Measurements from ENCODE around the gene KIF27. TPM values are rescaled to one million over a fixed set of nuclear protein-coding genes. Genes with fewer than 3 reads are reported as not detected.

The KIF27 gene
- total and polyA plus RNA-seq, 10 of the 15 experiments (the other 5 are each of a cell fraction or from before 2014, with no cell fraction given) = 0.64 to 3.3 (median 1.3) TPM

DNA sequence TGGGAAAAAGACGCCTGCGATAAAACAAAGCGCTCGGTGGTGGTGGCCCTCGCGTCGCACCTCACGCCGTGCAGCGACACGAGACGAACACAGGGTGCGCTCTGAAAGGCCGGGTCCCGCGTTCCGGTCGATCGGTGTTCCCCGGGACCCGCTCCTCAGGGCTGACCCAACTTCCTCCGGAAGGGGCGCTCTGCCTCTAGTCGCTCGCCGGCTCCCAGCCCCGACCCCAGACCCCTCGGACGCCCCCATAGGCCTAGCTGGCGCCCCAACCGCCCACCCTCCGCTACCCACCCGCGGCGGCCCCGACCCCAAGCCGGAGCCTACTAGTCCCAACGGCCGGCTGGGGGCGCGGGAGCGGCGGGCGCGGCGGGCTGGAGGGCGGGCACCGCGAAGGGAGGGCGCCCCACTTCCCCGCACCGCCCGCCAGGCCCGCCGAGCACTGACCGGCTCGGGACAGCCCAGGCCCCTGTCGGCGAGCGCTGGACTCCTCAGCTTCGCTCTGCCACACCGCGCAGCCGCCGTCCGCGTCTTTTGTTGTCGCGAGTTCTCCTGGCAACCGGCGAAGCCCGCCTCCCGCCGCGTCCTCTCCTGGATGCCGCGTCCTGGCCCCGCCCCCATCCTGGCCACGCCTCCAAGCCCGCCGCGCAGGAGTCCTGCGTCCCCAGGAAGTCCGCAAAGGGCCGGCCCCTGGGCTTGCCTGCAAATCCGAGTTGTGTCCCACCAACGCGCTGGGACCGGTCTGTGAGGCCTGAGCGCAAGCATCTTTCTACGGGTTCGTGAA lies at the start of gene KIF27 (continued):
- TF ChIP-seq, protein P1, sequence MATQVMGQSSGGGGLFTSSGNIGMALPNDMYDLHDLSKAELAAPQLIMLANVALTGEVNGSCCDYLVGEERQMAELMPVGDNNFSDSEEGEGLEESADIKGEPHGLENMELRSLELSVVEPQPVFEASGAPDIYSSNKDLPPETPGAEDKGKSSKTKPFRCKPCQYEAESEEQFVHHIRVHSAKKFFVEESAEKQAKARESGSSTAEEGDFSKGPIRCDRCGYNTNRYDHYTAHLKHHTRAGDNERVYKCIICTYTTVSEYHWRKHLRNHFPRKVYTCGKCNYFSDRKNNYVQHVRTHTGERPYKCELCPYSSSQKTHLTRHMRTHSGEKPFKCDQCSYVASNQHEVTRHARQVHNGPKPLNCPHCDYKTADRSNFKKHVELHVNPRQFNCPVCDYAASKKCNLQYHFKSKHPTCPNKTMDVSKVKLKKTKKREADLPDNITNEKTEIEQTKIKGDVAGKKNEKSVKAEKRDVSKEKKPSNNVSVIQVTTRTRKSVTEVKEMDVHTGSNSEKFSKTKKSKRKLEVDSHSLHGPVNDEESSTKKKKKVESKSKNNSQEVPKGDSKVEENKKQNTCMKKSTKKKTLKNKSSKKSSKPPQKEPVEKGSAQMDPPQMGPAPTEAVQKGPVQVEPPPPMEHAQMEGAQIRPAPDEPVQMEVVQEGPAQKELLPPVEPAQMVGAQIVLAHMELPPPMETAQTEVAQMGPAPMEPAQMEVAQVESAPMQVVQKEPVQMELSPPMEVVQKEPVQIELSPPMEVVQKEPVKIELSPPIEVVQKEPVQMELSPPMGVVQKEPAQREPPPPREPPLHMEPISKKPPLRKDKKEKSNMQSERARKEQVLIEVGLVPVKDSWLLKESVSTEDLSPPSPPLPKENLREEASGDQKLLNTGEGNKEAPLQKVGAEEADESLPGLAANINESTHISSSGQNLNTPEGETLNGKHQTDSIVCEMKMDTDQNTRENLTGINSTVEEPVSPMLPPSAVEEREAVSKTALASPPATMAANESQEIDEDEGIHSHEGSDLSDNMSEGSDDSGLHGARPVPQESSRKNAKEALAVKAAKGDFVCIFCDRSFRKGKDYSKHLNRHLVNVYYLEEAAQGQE (IDR thresholded peaks at IDR 0.05; ENCODE audit: low read depth, low read length) = no peak
- 0 out of 4 replicates have a peak, but pooled peaks of 1 of the 2 experiments have one; percentile 10 for TF ChIP-seq IKZF2 (IDR thresholded peaks at IDR 0.05)
- TF ChIP-seq NFXL1 (IDR thresholded peaks at IDR 0.05; ENCODE audit: borderline replicate concordance) = no peak
- peak; percentile 79 for TF ChIP-seq BMI1 (IDR thresholded peaks at IDR 0.05; ENCODE audit: borderline replicate concordance)
- TF ChIP-seq, protein P2, sequence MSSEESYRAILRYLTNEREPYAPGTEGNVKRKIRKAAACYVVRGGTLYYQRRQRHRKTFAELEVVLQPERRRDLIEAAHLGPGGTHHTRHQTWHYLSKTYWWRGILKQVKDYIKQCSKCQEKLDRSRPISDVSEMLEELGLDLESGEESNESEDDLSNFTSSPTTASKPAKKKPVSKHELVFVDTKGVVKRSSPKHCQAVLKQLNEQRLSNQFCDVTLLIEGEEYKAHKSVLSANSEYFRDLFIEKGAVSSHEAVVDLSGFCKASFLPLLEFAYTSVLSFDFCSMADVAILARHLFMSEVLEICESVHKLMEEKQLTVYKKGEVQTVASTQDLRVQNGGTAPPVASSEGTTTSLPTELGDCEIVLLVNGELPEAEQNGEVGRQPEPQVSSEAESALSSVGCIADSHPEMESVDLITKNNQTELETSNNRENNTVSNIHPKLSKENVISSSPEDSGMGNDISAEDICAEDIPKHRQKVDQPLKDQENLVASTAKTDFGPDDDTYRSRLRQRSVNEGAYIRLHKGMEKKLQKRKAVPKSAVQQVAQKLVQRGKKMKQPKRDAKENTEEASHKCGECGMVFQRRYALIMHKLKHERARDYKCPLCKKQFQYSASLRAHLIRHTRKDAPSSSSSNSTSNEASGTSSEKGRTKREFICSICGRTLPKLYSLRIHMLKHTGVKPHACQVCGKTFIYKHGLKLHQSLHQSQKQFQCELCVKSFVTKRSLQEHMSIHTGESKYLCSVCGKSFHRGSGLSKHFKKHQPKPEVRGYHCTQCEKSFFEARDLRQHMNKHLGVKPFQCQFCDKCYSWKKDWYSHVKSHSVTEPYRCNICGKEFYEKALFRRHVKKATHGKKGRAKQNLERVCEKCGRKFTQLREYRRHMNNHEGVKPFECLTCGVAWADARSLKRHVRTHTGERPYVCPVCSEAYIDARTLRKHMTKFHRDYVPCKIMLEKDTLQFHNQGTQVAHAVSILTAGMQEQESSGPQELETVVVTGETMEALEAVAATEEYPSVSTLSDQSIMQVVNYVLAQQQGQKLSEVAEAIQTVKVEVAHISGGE (CRISPR knock-in tag; IDR thresholded peaks at IDR 0.05) = peak; percentile 70
- TF ChIP-seq, protein P3, sequence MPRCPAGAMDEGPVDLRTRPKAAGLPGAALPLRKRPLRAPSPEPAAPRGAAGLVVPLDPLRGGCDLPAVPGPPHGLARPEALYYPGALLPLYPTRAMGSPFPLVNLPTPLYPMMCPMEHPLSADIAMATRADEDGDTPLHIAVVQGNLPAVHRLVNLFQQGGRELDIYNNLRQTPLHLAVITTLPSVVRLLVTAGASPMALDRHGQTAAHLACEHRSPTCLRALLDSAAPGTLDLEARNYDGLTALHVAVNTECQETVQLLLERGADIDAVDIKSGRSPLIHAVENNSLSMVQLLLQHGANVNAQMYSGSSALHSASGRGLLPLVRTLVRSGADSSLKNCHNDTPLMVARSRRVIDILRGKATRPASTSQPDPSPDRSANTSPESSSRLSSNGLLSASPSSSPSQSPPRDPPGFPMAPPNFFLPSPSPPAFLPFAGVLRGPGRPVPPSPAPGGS (IDR thresholded peaks at IDR 0.05; ENCODE audit: borderline replicate concordance, insufficient read depth, low read depth, low read length, poor library complexity, severe bottlenecking) = peak; percentile 38
- TF ChIP-seq, protein P4, sequence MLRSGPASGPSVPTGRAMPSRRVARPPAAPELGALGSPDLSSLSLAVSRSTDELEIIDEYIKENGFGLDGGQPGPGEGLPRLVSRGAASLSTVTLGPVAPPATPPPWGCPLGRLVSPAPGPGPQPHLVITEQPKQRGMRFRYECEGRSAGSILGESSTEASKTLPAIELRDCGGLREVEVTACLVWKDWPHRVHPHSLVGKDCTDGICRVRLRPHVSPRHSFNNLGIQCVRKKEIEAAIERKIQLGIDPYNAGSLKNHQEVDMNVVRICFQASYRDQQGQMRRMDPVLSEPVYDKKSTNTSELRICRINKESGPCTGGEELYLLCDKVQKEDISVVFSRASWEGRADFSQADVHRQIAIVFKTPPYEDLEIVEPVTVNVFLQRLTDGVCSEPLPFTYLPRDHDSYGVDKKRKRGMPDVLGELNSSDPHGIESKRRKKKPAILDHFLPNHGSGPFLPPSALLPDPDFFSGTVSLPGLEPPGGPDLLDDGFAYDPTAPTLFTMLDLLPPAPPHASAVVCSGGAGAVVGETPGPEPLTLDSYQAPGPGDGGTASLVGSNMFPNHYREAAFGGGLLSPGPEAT (IDR thresholded peaks at IDR 0.05; ENCODE audit: low read depth) = no peak
- no peak for TF ChIP-seq YBX1 (IDR thresholded peaks at IDR 0.05)
- TF ChIP-seq, protein P5, sequence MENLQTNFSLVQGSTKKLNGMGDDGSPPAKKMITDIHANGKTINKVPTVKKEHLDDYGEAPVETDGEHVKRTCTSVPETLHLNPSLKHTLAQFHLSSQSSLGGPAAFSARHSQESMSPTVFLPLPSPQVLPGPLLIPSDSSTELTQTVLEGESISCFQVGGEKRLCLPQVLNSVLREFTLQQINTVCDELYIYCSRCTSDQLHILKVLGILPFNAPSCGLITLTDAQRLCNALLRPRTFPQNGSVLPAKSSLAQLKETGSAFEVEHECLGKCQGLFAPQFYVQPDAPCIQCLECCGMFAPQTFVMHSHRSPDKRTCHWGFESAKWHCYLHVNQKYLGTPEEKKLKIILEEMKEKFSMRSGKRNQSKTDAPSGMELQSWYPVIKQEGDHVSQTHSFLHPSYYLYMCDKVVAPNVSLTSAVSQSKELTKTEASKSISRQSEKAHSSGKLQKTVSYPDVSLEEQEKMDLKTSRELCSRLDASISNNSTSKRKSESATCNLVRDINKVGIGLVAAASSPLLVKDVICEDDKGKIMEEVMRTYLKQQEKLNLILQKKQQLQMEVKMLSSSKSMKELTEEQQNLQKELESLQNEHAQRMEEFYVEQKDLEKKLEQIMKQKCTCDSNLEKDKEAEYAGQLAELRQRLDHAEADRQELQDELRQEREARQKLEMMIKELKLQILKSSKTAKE (IDR thresholded peaks at IDR 0.05; ENCODE audit: low read depth, poor library complexity, severe bottlenecking) = no peak
- TF ChIP-seq FOS (IDR thresholded peaks at IDR 0.05; ENCODE audit: borderline replicate concordance, extremely low read depth, insufficient read length) = no peak
- TF ChIP-seq RCOR1 (conservative IDR thresholded peaks at IDR 0.05; ENCODE audit: low read depth, low read length) = no peak

Measured in GM12878 (cell line).